GM18909 (cell line): ENCODE results near the gene CNTNAP2.

ENCODE experiments used
- ATAC-seq: cut with Tn5 transposase; IDR thresholded peaks from one replicate; pipeline ENCODE4 v1.9.1; 2021; ENCODE audit warnings: mild to moderate bottlenecking; ENCODE audit not compliant: unreplicated experiment, poor library complexity

Gene CNTNAP2

GRCh38 chr7:146948703-146949102, 832.1 kb downstream of the CNTNAP2 start:
- no peak for ATAC-seq

DNA sequence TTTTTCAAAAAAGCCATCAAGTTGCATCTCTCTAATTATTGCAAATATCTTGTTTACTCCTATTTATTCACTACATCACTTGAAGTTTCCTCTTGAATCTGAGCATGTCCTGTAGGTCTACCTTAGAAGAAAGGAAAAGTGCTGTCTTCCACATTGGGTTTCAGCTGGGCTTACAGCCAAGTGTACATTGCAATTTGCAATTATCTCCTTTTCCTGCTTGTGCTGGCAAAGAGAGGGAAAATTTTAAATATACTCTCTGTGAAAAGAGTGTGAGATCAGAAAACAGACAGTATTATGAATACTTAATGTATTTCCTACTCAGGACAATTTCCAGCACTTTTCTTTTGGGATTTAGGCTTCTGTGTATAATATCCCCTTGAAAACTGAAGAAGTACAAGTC, 839.7 kb downstream of the CNTNAP2 start:
- ATAC-seq, result no peak

DNA sequence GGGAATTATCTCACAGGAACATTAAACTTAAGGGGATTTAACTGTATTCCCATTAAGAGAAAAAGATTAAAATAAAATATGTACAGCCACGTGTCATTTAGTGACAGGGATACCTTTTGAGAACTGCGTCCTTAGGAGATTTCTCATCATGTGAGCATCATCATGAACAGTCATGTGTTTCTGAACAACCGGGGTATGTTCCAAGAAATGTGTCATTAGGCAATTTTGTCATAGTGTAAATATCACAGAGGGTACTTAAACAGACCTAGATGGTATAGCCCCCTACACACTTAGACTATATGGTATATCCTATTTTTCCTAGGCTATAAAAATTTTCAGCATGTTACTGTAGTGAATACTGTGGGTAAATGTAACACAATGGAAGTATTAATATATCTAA, 840.3 kb downstream of the CNTNAP2 start:
- no peak for ATAC-seq

DNA sequence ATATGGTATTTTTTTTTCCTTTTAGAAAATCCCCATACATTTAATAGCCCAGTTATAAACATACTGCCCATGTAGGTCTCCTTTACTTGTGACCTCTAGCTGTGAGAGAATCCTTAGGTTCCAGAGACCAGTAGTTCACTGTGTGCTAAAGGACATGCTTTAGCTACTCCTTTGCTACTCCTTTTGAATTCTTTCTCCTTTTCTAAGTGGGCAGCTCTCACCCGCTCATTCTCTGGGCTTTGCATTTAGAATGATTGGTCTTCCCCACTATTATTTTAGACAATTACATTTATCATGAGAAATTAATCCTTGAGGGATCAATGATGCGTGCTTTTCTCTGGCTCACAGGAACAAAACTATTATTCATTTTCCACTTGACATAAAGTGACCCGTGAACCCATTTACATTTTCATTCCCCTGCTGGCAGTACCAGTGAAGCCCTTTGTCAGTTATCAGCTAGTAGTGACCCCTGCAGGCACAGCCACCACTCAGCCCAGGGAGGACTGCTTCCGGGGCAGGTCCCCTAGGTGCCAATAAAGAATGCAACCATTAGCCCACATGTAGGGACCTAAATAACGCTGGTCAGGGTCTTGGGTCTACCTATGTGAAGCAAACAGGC, 844.3 kb downstream of the CNTNAP2 start:
- no peak for ATAC-seq

- ATAC-seq, result no peak
Measured at GRCh38 chr7:146961617-146962016, 845.0 kb downstream of the CNTNAP2 start.

GRCh38 chr7:146966274-146966673, 849.7 kb downstream of the CNTNAP2 start:
- no peak for ATAC-seq

DNA sequence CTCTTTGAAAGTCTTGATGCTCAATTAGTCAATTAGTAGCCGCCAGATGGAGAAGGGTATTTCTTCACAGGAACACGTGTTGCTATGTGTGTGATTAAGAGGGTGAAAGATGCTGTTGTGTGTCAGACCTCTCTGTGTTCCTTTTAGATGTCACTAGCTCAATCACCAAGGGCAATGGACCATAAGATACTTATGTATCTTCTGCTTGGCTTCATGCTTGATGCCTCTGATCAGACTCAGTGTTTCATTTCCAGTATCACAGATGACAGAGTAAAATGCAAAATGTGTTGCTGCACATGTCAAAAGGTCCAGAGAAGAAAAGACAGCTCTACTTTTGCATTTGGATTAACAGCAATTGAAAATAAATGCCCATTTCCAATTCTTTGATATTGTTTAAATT, 865.9 kb downstream of the CNTNAP2 start:
- ATAC-seq, result no peak

DNA sequence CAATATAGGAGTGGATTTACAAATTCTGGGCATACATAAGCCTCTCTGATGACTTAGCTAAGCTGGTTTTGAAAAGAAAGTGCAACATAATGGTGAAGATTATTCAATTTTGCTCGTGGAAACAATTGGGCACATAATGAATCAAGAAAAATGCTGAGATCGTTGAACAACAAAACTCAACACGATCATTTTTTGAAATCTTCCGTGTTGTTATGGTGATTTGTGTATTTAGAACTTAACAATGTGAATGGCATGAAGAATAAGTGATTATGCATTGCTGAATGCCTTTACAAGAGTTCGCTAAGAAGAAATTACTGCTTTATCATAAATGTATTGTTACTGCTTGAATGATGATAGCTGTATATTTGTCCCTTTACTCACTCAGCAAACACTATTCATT, 875.0 kb downstream of the CNTNAP2 start:
- no peak for ATAC-seq

GRCh38 chr7:146993764-146994163, 877.2 kb downstream of the CNTNAP2 start:
- ATAC-seq, result no peak

GRCh38 chr7:147008530-147008929, 891.9 kb downstream of the CNTNAP2 start:
- ATAC-seq, result no peak

DNA sequence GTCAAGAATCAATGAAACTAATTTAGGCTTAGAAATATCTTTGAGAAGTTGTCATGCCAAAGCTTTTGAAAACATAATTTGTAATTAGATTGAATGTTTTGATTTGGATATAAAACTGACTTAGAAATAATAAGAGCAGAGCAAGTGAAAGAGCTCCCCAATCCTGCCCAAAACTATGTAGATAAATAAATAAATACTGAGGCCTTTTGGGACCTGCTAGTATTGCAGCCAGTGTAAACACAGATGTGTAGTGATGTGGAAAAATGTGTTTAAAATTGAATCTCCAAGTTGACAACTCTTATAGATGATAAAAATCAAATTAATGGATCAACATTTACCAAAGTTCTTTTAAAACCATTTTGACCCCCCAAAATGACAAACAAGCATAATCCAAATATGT, 896.1 kb downstream of the CNTNAP2 start:
- ATAC-seq, result no peak

- ATAC-seq, result no peak
Measured at GRCh38 chr7:147013825-147014224, 897.2 kb downstream of the CNTNAP2 start.

GRCh38 chr7:147014286-147014955, 897.8 kb downstream of the CNTNAP2 start:
- no peak for ATAC-seq

DNA sequence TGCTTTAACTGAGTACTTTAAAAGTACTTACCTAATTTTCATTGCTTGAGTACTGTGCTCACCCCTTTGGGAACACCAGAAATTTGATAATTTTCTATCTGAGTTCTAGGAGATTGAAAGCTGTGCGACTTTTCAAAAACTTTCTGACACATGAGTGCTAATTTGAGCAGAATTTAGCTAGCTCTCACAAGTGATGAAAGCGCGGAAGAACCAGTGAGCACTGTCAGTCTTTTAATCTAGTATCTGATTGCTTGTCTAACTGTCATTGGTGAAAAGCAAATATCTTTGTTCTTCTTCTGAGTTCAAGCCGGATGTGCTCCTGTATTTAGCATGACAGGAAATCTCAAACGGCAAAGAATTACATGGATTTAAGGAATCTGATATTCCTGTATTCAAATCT, 899.4 kb downstream of the CNTNAP2 start:
- ATAC-seq, result no peak

DNA sequence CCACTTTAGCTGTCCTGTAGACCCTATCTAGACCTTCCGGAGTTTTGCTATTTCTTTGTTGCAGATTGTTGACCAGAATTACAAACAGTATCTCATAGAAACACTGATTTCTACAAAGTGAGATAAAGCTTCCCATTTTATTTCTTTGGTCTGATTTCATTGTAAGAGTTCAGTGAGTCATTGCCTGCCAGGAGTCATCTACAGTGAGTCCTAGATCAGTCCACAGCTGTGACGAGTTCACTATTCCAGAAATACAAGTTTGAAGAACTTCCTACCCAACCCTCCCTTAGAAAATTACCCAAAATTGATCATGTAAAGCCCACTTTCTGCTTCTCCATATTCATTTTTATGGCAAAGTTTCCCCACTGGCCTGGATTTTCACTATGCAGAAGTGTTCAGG, 905.5 kb downstream of the CNTNAP2 start:
- ATAC-seq, result no peak

DNA sequence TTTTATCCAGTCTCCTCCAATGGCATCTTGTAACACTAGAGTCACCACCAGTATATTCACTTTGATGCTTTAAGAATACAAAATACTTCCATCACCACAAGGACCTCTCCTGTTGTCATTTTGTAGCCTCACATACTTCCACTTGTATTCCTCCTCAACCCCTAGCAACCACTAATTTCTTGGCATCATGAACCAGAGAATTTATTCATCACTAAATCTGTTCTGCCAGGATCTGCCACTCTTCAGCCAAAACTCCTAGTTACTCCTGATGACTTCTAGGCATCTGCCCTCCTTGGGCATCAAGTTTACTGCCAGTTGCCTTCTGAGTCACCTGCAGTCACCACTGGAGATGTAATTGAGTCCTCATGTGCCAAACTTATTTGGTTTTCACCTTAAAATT, 906.8 kb downstream of the CNTNAP2 start:
- ATAC-seq, result no peak

- no peak for ATAC-seq
Measured at GRCh38 chr7:147029953-147030352, 913.4 kb downstream of the CNTNAP2 start.

DNA sequence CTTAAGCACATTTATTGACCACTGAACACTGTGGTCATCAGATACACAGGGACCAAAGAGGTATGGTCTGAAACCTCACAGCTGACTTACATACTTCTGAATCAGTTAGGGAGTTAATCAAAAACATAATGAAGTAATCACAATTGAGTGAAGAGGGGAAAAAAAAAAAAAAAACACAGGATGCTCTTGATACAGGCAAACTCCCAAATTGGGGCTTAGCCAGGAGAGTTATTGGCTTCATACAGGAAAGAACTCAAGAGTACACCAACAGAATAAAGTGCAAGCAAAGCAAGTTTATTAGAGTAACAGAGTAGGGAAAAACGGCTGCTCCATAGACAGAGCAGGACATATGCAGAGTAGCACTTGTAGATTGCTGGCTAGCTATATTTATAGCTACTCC, 917.0 kb downstream of the CNTNAP2 start:
- no peak for ATAC-seq

DNA sequence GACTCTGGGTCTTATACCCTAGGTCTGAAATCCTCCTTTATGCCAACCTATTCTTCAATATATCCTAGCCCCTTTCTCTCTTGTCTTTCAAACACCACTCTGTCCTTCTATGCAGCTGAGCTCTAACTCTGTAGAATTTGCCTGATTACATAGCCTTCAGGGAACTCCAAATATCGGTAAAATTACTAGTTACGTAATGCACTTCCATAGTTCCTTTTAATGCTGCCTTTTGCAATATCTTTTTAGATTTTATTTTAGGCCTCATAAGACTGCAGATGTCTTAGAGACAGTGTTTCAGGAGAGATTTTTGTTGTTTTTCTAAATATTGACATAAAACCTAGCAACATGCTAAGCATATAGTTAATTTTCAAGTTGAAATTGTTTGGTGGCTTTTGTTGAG, 924.8 kb downstream of the CNTNAP2 start:
- no peak for ATAC-seq

DNA sequence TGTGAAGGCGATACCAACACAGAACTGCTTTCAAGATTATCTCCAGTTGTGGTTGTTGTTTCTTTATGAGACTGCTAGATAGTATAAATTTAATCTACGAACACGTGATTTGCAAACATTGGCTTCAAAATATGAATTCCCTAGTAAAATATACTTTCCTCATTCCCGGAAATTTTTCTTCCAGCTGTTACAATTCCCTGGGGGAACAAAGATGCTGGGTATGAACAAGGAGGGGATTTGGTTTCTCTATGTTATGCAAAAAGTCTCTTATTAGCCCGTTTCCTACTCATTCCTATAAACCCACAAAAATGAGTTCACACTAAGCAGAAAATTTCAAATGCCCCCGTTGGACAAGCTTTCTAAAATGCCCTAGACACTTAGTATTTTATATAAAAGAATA, 928.3 kb downstream of the CNTNAP2 start:
- no peak for ATAC-seq

DNA sequence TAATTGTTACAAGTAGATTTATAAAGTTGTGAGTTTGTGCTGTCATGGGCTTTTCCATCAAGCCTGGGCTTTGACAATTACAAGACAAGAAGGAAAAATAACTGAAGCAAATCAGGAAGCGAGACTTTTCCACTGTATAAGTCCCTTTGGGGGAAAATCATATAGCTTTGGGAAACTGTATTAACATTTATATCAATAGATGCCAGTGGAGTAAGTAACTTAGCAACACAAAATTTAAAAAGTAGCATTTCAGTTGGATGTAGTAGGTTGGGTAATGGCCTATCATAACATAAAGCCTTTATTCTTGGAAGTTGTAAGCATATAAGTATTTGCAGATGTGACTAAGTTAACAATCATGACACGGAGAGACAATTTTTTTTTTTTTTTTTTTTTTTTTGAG, 931.1 kb downstream of the CNTNAP2 start:
- ATAC-seq, result no peak

GRCh38 chr7:147048864-147049263, 932.3 kb downstream of the CNTNAP2 start:
- ATAC-seq, result no peak
